Measurements from ENCODE around the gene ZNF219.

GRCh38 chr14:21145437-21145836, 47.0 kb upstream of the ZNF219 start:
- no peak for TF ChIP-seq CTCF (conservative IDR thresholded peaks at IDR 0.05; ENCODE audit: low read length)
- TF ChIP-seq EZH2phosphoT487 (IDR thresholded peaks at IDR 0.05; ENCODE audit: borderline replicate concordance, low read depth, low read length): no peak
